MCF 10A (cell line): ENCODE results near the gene NHLRC4. TPM values are rescaled to one million over a fixed set of nuclear protein-coding genes. Genes with fewer than 3 reads are reported as not detected.

Experiments
- BruUV-seq: library from RNA; stranded (reverse); fragments of 400-500 nt; replicated peaks from 2 replicates; lab custom pipeline; 2021; lab: Mats Ljungman, UMichigan
- CTCF ChIA-PET: fragments of 300-600 bp; sonication (Branson Sonifier 250); formaldehyde crosslinking; extraction: SDS; loops from one replicate; lab custom pipeline; 2021; ENCODE audit warnings: antibody characterized with exemption, inconsistent platforms; lab: Yijun Ruan, JAX
- POLR2A ChIA-PET: fragments of 300-600, 350-650 bp; sonication (Branson Sonifier 250); formaldehyde crosslinking; extraction: SDS; loops from one replicate; lab custom pipeline; 2020; ENCODE audit warnings: antibody characterized with exemption, inconsistent platforms; lab: Yijun Ruan, JAX
- DNase-seq: peaks from one replicate; pipeline ENCODE4 v3.0.0-alpha.2; 2018; ENCODE audit not compliant: unreplicated experiment
- H3K27ac Mint-ChIP-seq: one replicate; pipeline ENCODE4 v1.8.0; 2022; ENCODE audit warnings: mild to moderate bottlenecking, low read depth, mixed read lengths; ENCODE audit not compliant: unreplicated experiment
- H3K27me3 Mint-ChIP-seq: one replicate; pipeline ENCODE4 v1.8.0; 2022; ENCODE audit warnings: mixed read lengths; ENCODE audit not compliant: insufficient read depth, unreplicated experiment
- H3K36me3 Mint-ChIP-seq: one replicate; pipeline ENCODE4 v1.8.0; 2022; ENCODE audit warnings: mild to moderate bottlenecking, moderate library complexity, mixed read lengths; ENCODE audit not compliant: insufficient read depth, unreplicated experiment
- H3K4me1 Mint-ChIP-seq: one replicate; pipeline ENCODE4 v1.8.0; 2022; ENCODE audit warnings: mixed read lengths; ENCODE audit not compliant: insufficient read depth, unreplicated experiment
- H3K4me3 Mint-ChIP-seq: one replicate; pipeline ENCODE4 v1.8.0; 2022; ENCODE audit warnings: mild to moderate bottlenecking, moderate library complexity, mixed read lengths; ENCODE audit not compliant: unreplicated experiment
- H3K9me3 Mint-ChIP-seq: one replicate; pipeline ENCODE4 v1.8.0; 2022; ENCODE audit warnings: mixed read lengths; ENCODE audit not compliant: unreplicated experiment
- intact Hi-C: fragments of 100-400 bp; cut with micrococcal nuclease; formaldehyde crosslinking; loops from 2 replicates; pipeline ENCODE4 v1.14.1; 2022
- total RNA-seq: library from RNA; stranded (reverse); gene quantifications from 2 replicates; pipeline ENCODE4 v1.2.3, GENCODE V29; 2022
- TF ChIP-seq, protein P1 (sequence below): fragments of 200-600 bp; IDR thresholded peaks from one replicate; pipeline ENCODE4 v1.8.0; 2022; ENCODE audit warnings: antibody characterized with exemption, mild to moderate bottlenecking; ENCODE audit not compliant: unreplicated experiment

Gene NHLRC4
- total RNA-seq, 1 experiment from 2014 or later, result not detected

DNA sequence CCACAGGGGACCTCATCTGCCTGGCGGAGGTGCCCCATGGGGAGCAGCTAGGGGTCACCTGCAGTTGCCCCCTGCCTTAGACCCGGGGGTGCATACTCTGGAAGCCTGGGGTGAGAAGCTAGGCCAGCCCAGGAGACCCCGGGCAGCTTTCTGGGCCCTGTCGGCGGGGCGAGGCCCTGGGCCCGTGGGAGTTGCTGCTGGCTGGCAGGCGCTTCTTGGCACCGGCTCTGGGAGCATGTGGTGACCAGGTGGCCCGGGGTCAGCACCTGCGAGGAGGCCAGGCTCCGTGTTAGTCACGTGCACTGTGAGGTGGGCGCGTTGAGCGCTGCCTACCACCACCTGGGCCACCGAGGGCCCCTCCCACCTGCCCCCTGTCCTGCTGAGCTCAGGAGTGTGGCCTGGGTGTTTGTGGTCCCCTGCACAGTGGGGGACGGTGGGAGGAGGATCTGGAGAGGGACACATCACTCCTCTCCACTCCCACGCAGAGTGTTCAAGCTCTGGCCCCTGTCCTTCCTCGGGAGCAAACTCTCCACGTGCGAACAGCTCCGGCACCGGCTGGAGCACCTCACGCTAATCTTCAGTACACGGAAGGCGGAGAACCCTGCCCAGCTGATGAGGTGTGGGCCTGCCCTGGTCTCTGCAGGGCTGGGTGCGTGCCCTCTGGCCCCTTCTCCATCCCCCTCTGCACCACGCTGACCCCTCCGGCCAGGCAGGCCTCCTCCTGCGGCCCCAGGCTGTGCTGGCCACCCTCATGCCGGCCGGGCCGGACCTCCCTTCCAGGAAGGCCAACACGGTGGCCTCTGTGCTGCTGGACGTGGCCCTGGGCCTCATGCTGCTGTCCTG lies 8.8 kb downstream of the NHLRC4 start:
- TF ChIP-seq, protein P1, sequence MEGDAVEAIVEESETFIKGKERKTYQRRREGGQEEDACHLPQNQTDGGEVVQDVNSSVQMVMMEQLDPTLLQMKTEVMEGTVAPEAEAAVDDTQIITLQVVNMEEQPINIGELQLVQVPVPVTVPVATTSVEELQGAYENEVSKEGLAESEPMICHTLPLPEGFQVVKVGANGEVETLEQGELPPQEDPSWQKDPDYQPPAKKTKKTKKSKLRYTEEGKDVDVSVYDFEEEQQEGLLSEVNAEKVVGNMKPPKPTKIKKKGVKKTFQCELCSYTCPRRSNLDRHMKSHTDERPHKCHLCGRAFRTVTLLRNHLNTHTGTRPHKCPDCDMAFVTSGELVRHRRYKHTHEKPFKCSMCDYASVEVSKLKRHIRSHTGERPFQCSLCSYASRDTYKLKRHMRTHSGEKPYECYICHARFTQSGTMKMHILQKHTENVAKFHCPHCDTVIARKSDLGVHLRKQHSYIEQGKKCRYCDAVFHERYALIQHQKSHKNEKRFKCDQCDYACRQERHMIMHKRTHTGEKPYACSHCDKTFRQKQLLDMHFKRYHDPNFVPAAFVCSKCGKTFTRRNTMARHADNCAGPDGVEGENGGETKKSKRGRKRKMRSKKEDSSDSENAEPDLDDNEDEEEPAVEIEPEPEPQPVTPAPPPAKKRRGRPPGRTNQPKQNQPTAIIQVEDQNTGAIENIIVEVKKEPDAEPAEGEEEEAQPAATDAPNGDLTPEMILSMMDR, result no peak
- CTCF ChIA-PET, result interaction anchor here (1.0 kb wide), 1 partner anchor 10 kb away, joined by 4 read pairs; no protein-coding TSS in a partner anchor
- no TSS peak for BruUV-seq

DNA sequence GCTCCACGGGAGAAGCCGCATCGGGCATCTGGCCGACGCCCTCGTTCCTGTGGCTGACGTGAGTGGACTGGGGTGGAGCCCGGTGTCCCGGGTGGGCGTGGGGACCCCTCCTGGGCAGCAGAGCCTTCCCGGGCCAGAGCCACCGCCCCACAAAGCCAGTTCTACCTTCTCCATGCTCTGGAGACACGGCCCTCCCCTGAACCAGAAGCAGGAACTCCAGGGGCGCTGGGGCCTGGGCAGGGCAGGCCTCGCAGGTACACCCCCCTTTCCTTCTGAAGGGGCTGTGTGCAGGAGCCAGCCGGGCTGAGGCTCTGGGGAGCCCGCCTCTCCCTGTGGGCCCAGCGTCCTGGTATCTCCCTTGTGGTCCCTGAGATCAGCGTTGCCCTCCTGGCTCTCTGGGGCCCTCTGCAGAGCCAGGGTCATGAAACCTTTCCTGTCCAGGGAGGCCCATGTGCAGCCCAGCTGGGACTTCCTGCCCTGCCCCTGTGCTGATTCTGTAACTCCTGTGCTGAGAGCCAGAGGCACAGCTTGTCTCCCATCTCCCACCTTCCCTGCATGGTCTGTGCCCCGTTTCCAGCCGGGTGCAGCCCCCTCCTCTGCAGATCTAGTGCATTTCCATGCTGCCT lies 9.5 kb downstream of the NHLRC4 start:
- Mint-ChIP-seq H3K4me1 (peaks cover 1% of the 10 kb centered on the region), H3K4me3 (no peak overlapping the region), H3K27ac (no peak overlapping the region), H3K27me3 (no peaks in the 10 kb centered on the region), H3K9me3 (no peaks in the 10 kb centered on the region), H3K36me3 (peaks cover 13% of the 10 kb centered on the region)
- CTCF ChIA-PET, result interaction anchor here (0.6 to 1.0 kb wide), 3 partner anchors 9 to 92 kb away, joined by 3 to 4 read pairs (median 3); partner anchors contain the start of gene RHOT2
- intact Hi-C loops, result no loop called here
- POLR2A ChIA-PET, result interaction anchor here (1.2 kb wide), 1 partner anchor 11 kb away, joined by 6 read pairs; no protein-coding TSS in a partner anchor
- no TSS peak for BruUV-seq
- DNase-seq, result no peak
- TF ChIP-seq, protein P1, result no peak

More for the DNA sequence above, 8.8 kb downstream of the NHLRC4 start:
- intact Hi-C loops, result no loop called here
- Mint-ChIP-seq H3K36me3 (peaks cover 13% of the 10 kb centered on the region), H3K4me3 (no peak overlapping the region), H3K9me3 (no peaks in the 10 kb centered on the region), H3K27ac (no peak overlapping the region), H3K27me3 (no peaks in the 10 kb centered on the region), H3K4me1 (peaks cover 8% of the 10 kb centered on the region)
- POLR2A ChIA-PET, result interaction anchor here (0.9 kb wide), 1 partner anchor 12 kb away, joined by 3 read pairs; no protein-coding TSS in a partner anchor
- DNase-seq, result no peak

DNA sequence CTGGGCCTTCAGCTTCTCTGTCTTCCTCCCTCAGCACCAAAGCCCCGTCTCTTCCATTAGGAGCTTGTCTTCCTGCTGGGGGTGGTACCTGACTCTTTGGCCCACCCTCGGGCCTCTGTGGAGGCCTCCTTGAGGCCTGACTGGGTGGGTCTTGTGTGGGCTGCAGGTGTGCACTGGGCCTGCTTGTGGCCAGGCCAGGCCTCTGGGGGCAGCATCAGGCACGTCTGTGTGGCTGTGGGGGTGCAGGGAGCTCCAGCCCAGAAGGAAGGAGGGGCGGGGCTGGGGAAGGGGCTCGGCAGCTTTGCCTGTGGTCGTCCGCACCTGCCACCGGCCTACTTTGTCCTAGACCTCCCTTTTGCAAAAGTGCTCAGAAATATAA lies 10.0 kb downstream of the NHLRC4 start:
- no TSS peak for BruUV-seq
- DNase-seq, result no peak
- no peak overlapping the region for H3K4me3 Mint-ChIP-seq
- H3K4me1 Mint-ChIP-seq, result no peaks in the 10 kb centered on the region
- intact Hi-C loops, result no loop called here
- ChIA-PET POLR2A (interaction anchor here (1.2 kb wide), 1 partner anchor 10 kb away, joined by 6 read pairs; no protein-coding TSS in a partner anchor), CTCF (interaction anchor here (0.6 to 0.8 kb wide), 2 partner anchors 91 to 177 kb away, joined by 3 read pairs; partner anchors contain the start of gene RHOT2)
- no peaks in the 10 kb centered on the region for H3K27me3 Mint-ChIP-seq
- TF ChIP-seq, protein P1, result no peak
- no peak overlapping the region for H3K27ac Mint-ChIP-seq
- peaks cover 13% of the 10 kb centered on the region for H3K36me3 Mint-ChIP-seq
- no peaks in the 10 kb centered on the region for H3K9me3 Mint-ChIP-seq

DNA sequence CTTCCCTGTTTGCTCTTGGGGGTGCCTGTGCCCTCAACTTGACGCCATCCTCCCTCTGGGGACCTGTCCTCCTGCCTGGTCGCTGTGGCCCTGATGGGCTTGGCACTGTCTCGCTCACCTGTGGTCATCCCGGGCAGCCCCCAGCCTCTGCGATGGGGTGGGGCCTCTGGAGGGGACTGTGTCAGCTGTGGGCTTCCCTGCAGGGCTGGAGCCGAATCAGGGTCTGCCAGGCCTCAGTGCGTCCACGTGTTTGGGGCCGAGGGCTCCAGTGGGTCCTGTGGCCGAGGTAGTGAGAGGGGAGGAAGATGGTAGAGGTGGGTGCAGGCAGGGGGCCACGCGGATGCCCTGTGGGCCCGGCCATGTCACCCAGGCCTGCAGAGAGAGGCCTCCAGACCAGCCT lies 11.0 kb downstream of the NHLRC4 start:
- intact Hi-C loops, result no loop called here
- Mint-ChIP-seq H3K4me1 (no peaks in the 10 kb centered on the region), H3K27ac (no peak overlapping the region), H3K9me3 (no peaks in the 10 kb centered on the region), H3K36me3 (peaks cover 13% of the 10 kb centered on the region), H3K27me3 (no peaks in the 10 kb centered on the region), H3K4me3 (no peak overlapping the region)
- POLR2A ChIA-PET, result interaction anchor here (0.6 kb wide), 2 partner anchors 9 to 32 kb away, joined by 3 read pairs; no protein-coding TSS in a partner anchor
- BruUV-seq, result no TSS peak
- TF ChIP-seq, protein P1, result no peak
- no peak for DNase-seq
- CTCF ChIA-PET, result interaction anchor here (0.5 to 1.7 kb wide), 4 partner anchors 45 to 103 kb away, joined by 3 to 7 read pairs (median 3); partner anchors contain the start of gene RHOT2
